BLaER1 (cell line): ENCODE data around the gene FLG2.
"Not testable (repeated sequence)": the region's sequence is repeated elsewhere in the genome, so short reads cannot be mapped to it uniquely, and the experiment has no call there.

Experiments used
- H3K27ac ChIP-seq: shearing (Covaris generic); formaldehyde crosslinking; 2 replicates; pipeline ENCODE4 v1.8.1; 2022
- H3K27me3 ChIP-seq: shearing (Covaris generic); formaldehyde crosslinking; 2 replicates; pipeline ENCODE4 v1.8.1; 2022
- H3K36me3 ChIP-seq: shearing (Covaris generic); formaldehyde crosslinking; 2 replicates; pipeline ENCODE4 v1.8.1; 2022
- H3K4me1 ChIP-seq: shearing (Covaris generic); formaldehyde crosslinking; 2 replicates; pipeline ENCODE4 v1.8.1; 2022
- H3K4me2 ChIP-seq: shearing (Covaris generic); formaldehyde crosslinking; 2 replicates; pipeline ENCODE4 v1.8.1; 2022
- H3K4me3 ChIP-seq: shearing (Covaris generic); formaldehyde crosslinking; 2 replicates; pipeline ENCODE4 v1.8.1; 2022
- H3K9ac ChIP-seq: shearing (Covaris generic); formaldehyde crosslinking; 2 replicates; pipeline ENCODE4 v1.8.1; 2022
- H3K9me3 ChIP-seq: shearing (Covaris generic); formaldehyde crosslinking; 2 replicates; pipeline ENCODE4 v1.8.1; 2022
- H4K20me1 ChIP-seq: shearing (Covaris generic); formaldehyde crosslinking; 2 replicates; pipeline ENCODE4 v1.8.1; 2022
- Cebpa-rat ChIP-seq: shearing (Covaris generic); IDR thresholded peaks from 2 replicates; pipeline ENCODE4 v1.8.1; 2022

Gene FLG2

DNA sequence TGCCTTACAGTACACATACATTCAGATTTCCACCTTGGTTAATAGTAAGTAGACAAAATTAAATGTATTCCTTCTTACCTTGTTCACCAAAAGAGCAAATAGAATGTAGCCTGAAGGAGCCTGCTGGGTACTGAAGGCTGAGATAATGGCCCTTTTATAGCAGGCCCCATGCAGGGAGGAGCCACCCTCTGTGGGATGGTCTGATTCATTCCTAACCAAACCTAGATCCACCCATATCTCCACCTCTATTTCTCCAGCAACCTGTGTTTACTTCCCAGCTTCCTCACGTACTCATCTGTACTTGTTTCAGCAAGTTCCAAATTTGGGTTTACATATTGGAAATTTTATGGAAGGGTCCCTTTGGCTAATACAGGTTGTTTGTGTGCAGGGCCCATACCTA is 34.7 kb downstream of the FLG2 start, which contains the start of gene FLG:
Gene FLG, minus strand, starts transcription at position 129 of the 400 bp plus-strand sequence. CDS start 9,783 bp downstream, outside the sequence.
- TF ChIP-seq Cebpa-rat = no peak
- Histone ChIP-seq H3K36me3 (no peaks in the 10 kb centered on the region), H3K4me1 (no peaks in the 10 kb centered on the region), H3K4me3 (no peak within 1 kb of the TSS), H3K27me3 (no peaks in the 10 kb centered on the region), H3K9me3 (no peaks in the 10 kb centered on the region), H4K20me1 (no peaks in the 10 kb centered on the region), H3K9ac (no peak within 1 kb of the TSS), H3K27ac (no peak within 1 kb of the TSS), H3K4me2 (no peak within 1 kb of the TSS)

DNA sequence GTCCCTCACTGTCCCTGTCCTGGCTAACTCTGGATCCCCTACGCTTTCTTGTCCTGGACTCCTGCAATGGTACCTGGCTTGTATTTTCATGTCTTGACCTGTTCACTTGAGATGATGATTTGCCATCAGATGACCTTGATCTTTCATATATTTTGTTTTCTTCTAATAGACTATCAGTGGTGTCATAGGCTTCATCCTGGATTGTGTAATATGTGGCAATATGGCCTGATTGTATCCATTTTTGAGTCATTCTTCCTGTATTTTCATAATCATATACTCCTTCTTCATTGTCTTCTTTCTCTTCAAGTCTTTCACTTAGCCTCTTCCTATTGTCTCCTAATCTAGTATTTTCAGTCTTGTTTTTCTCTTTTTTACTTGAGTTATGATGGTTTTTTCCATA is 45.8 kb downstream of the FLG2 start:
- Histone ChIP-seq H3K4me3 (no peak overlapping the region), H3K4me2 (no peak overlapping the region), H3K4me1 (no peaks in the 10 kb centered on the region), H3K9me3 (0 out of 2 replicates have a peak, but pooled peaks cover 4% of the 10 kb centered on the region), H3K36me3 (no peaks in the 10 kb centered on the region), H3K27me3 (no peaks in the 10 kb centered on the region), H4K20me1 (no peaks in the 10 kb centered on the region), H3K9ac (no peak overlapping the region), H3K27ac (no peak overlapping the region)
- TF ChIP-seq Cebpa-rat = no peak

DNA sequence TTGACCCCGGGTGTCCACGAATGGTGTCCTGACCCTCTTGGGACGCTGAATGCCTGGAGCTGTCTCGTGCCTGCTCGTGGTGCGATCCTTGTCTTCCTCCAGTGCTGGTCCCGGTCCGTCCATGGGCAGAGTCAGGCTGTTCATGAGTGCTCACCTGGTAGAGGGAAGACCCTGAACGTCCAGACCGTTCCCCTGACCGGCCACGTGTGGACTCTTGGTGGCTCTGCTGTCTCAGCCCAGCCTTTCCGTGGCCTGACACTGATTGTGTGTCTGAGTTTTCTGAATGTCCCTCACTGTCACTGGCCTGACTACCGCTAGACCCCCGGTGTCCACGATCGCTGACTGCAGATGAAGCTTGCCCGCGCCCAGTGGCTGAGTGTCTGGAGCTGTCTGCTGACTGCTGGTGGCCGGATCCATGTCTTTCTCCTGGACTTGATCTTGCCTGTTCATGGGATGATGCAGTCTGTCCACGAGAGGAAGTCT is 46.4 kb downstream of the FLG2 start:
- no peaks in the 10 kb centered on the region for H3K36me3 ChIP-seq
- H3K27ac ChIP-seq = no peak overlapping the region
- TF ChIP-seq Cebpa-rat = no peak
- no peaks in the 10 kb centered on the region for H3K27me3 ChIP-seq
- no peak overlapping the region for H3K9ac ChIP-seq
- H4K20me1 ChIP-seq = no peaks in the 10 kb centered on the region
- H3K4me3 ChIP-seq = no peak overlapping the region
- 0 out of 2 replicates have a peak, but pooled peaks cover 4% of the 10 kb centered on the region for H3K9me3 ChIP-seq
- no peak overlapping the region for H3K4me2 ChIP-seq
- no peaks in the 10 kb centered on the region for H3K4me1 ChIP-seq

DNA sequence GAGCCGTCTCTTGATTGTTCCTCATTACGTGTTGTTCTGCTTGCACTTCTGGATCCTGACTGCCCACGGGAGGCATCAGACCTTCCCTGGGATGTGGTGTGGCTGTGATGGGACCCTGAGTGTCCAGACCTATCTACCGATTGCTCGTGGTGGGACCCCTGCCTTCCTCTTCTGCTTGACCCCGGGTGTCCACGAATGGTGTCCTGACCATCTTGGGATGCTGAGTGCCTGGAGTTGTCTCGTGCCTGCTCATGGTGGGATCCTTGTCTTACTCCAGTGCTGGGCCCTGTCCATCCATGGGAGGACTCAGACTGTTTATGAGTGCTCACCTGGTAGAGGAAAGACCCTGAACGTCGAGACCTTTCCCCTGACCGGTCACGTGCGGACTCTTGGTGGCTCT is 47.6 kb downstream of the FLG2 start:
- H4K20me1 ChIP-seq, H3K4me2 ChIP-seq, H3K9me3 ChIP-seq, H3K36me3 ChIP-seq, H3K4me3 ChIP-seq, H3K27me3 ChIP-seq, H3K9ac ChIP-seq, H3K27ac ChIP-seq, H3K4me1 ChIP-seq: not testable (repeated sequence)

DNA sequence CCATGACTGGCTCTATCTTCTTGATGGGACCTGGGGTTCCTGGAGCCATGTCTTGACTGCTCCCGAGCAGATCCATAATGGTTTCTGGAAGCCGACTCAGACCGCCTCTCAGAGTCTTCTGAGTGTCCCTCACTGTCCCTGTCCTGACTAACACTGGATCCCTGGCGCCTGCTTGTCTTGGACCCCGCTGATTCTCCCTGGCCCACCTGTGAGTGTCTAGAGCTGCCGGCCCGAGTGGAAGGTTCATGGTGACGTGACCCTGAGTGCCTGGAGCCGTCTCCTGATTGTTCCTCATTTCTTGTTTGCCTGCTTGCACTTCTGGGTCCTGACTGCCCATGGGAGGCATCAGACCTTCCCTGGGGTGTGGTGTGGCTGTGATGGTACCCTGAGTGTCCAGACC is 49.9 kb downstream of the FLG2 start:
- Histone ChIP-seq H3K27ac (no peak overlapping the region), H3K4me3 (no peak overlapping the region), H3K9ac (no peak overlapping the region), H3K27me3 (no peaks in the 10 kb centered on the region), H3K9me3 (0 out of 2 replicates have a peak, but pooled peaks cover 4% of the 10 kb centered on the region), H4K20me1 (no peaks in the 10 kb centered on the region), H3K36me3 (no peaks in the 10 kb centered on the region), H3K4me1 (no peaks in the 10 kb centered on the region), H3K4me2 (no peak overlapping the region)
- no peak for TF ChIP-seq Cebpa-rat

DNA sequence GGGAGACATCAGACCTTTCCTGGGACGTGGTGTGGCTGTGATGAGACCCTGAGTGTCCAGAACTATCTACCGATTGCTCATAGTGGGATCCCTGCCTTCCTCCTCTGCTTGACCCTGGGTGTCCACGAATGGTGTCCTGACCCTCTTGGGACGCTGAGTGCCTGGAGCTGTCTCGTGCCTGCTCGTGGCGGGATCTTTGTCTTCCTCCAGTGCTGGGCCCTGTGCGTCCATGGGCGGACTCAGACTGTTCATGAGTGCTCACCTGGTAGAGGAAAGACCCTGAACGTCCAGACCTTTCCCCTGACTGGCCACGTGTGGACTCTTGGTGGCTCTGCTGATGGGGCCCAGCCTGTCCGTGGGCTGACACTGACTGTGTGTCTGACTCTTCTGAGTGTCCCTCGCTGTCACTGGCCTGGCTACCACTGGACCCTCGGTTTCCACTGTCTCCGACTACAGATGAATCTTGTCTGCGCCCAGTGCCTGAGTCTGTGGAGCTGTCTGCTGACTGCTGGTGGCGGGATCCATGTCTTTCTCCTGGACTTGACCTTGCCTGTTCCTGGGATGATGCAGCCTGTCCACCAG is 50.4 kb downstream of the FLG2 start:
- H3K4me1 ChIP-seq, H3K9me3 ChIP-seq, H3K27ac ChIP-seq, H3K4me2 ChIP-seq, H3K4me3 ChIP-seq, H3K27me3 ChIP-seq, H3K36me3 ChIP-seq, H4K20me1 ChIP-seq, H3K9ac ChIP-seq: not testable (repeated sequence)

DNA sequence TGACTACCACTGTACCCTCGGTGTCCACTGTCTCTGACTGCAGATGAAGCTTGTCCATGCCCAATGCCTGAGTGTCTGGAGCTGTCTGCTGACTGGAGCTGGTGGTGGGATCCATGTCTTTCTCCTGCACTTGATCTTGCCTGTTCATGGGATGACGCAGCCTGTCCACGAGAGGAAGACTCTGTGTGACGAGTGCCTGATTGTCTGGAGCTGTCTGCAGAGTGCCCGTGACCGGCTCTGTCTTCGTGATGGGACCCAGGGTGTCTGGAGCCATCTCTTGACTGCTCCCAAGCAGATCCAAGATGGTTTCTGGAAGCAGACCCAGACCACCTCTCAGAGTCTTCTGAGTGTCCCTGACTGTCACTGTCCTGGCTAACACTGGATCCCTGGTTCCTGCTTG is 51.0 kb downstream of the FLG2 start:
- H3K9ac ChIP-seq, H3K27me3 ChIP-seq, H4K20me1 ChIP-seq, H3K36me3 ChIP-seq, H3K4me1 ChIP-seq, H3K4me2 ChIP-seq, H3K27ac ChIP-seq, H3K4me3 ChIP-seq, H3K9me3 ChIP-seq: not testable (repeated sequence)

DNA sequence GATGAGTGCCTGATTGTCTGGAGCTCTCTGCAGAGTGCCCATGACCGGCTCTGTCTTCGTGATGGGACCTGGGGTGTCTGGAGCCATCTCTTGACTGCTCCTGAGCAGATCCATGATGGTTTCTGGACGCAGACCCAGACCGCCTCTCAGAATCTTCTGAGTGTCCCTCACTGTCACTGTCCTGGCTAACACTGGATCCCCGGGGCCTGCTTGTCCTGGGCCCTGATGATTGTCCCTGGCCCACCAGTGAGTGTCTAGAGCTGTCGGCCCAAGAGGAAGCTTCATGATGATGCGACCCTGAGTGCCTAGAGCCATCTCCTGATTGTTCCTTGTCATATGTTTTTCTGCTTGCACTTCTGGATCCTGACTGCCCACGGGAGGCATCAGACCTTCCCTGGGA is 51.8 kb downstream of the FLG2 start:
- H3K9ac ChIP-seq, H3K36me3 ChIP-seq, H3K9me3 ChIP-seq, H3K4me1 ChIP-seq, H3K27me3 ChIP-seq, H3K4me3 ChIP-seq, H3K27ac ChIP-seq, H3K4me2 ChIP-seq, H4K20me1 ChIP-seq: not testable (repeated sequence)

DNA sequence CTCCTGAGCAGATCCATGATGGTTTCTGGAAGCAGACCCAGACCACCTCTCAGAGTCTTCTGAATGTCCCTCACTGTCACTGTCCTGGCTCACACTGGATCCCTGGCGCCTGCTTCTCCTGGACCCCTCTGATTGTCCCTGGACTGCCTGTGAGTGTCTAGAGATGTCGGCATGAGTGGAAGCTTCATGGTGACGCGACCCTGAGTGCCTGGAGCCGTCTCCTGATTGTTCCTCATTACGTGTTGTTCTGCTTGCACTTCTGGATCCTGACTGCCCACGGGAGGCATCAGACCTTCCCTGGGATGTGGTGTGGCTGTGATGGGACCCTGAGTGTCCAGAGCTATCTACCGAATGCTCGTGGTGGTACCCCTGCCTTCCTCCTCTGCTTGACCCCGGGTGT is 53.7 kb downstream of the FLG2 start:
- not testable (repeated sequence) for H3K27ac ChIP-seq, H3K9me3 ChIP-seq, H3K4me1 ChIP-seq, H3K27me3 ChIP-seq, H4K20me1 ChIP-seq, H3K4me2 ChIP-seq, H3K36me3 ChIP-seq, H3K9ac ChIP-seq, H3K4me3 ChIP-seq

DNA sequence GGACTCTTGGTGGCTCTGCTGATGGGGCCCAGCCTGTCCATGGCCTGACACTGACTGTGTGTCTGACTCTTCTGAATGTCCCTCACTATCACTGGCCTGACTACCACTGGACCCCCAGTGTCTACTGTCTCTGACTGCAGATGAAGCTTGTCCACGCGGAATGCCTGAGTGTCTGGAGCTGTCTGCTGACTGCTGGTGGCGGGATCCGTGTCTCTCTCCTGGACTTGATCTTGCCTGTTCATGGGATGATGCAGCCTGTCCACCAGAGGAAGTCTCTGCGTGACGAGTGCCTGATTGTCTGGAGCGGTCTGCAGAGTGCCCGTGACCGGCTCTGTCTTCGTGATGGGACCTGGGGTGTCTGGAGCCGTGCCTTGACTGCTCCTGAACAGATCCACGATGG is 55.0 kb downstream of the FLG2 start:
- H3K4me1 ChIP-seq, H3K27me3 ChIP-seq: not testable (repeated sequence)

DNA sequence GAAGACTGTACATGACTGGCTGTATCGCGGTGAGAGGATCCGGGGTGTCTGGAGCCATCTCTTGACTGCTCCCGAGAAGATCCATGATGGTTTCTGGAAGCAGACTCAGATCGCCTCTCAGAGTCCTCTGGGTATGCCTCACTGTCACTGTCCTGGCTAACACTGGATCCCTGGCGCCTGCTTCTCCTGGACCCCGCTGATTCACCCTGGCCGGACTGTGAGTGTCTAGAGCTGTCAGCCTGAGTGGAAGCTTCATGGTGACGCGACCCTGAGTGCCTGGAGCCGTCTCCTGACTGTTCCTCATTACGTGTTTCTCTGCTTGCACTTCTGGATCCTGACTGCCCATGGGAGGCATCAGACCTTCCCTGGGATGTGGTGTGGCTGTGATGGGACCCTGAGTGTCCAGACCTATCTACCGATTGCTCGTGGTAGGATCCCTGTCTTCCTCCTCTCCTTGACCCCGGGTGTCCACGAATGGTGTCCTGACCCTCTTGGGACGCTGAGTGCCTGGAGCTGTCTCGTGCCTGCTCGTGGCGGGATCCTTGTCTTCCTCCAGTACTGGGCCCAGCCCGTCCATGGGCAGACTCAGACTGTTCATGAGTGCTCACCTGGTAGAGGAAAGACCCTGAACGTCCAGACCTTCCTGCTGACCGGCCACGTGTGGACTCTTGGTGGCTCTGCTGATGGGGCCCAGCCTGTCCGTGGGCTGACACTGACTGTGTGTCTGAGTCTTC is 56.5 kb downstream of the FLG2 start:
- H3K27me3 ChIP-seq, H3K4me1 ChIP-seq: not testable (repeated sequence)

More for the DNA sequence above, 55.0 kb downstream of the FLG2 start:
- not testable (repeated sequence) for H3K36me3 ChIP-seq, H4K20me1 ChIP-seq, H3K4me2 ChIP-seq, H3K27ac ChIP-seq, H3K9me3 ChIP-seq, H3K4me3 ChIP-seq, H3K9ac ChIP-seq

More for the DNA sequence above, 56.5 kb downstream of the FLG2 start:
- not testable (repeated sequence) for H3K36me3 ChIP-seq, H4K20me1 ChIP-seq, H3K9ac ChIP-seq, H3K4me3 ChIP-seq, H3K9me3 ChIP-seq, H3K27ac ChIP-seq, H3K4me2 ChIP-seq
